HepG2 (cell line): Measurements from ENCODE around the gene MBD3L3. TPM values are rescaled to one million over a fixed set of nuclear protein-coding genes. Genes with fewer than 3 reads are reported as not detected.
A peak's percentile ranks its signal among the peaks of the same experiment; 100 is the strongest.

ENCODE experiments used
- BRF2 ChIP-seq: sonication (generic); formaldehyde crosslinking; IDR thresholded peaks from 2 replicates; pipeline ENCODE4 v1.8.1; 2022; ENCODE audit warnings: mild to moderate bottlenecking, missing genetic modification reagents
- CBX1 ChIP-seq: IDR thresholded peaks from one replicate; pipeline ENCODE4 v1.6.1; 2016; ENCODE audit warnings: antibody characterized with exemption, low read depth
- CCDC6 ChIP-seq: sonication (generic); formaldehyde crosslinking; IDR thresholded peaks from 2 replicates; pipeline ENCODE4 v1.8.1; 2022; ENCODE audit warnings: mild to moderate bottlenecking, missing genetic modification reagents, moderate library complexity
- HDAC6 ChIP-seq: fragments of 200-600 bp; sonication (generic); IDR thresholded peaks from 2 replicates; pipeline ENCODE4 v1.7.0; 2017; ENCODE audit warnings: mild to moderate bottlenecking, antibody characterized with exemption, low read length, low read depth
- HOXD1 ChIP-seq: sonication (generic); formaldehyde crosslinking; IDR thresholded peaks from 2 replicates; pipeline ENCODE4 v1.5.0; 2020; ENCODE audit warnings: missing genetic modification reagents
- KAT7 ChIP-seq: IDR thresholded peaks from 2 replicates; pipeline ENCODE4 v1.6.1; 2018; ENCODE audit warnings: borderline replicate concordance, missing compliant biosample characterization
- REPIN1 ChIP-seq: sonication (generic); formaldehyde crosslinking; IDR thresholded peaks from 2 replicates; pipeline ENCODE4 v1.8.0; 2022; ENCODE audit warnings: missing genetic modification reagents, low read depth, mild to moderate bottlenecking, borderline replicate concordance
- ZFP62 ChIP-seq: sonication (generic); formaldehyde crosslinking; IDR thresholded peaks from 2 replicates; pipeline ENCODE4 v1.4.0; 2020; ENCODE audit warnings: missing genetic modification reagents
- ZFP90 ChIP-seq: sonication (generic); formaldehyde crosslinking; IDR thresholded peaks from 2 replicates; pipeline ENCODE4 v1.8.0; 2022; ENCODE audit warnings: missing genetic modification reagents, mild to moderate bottlenecking, inconsistent platforms, borderline replicate concordance
- ZNF407 ChIP-seq: sonication (generic); formaldehyde crosslinking; IDR thresholded peaks from one replicate; pipeline ENCODE4 v1.5.1; 2020; ENCODE audit warnings: mild to moderate bottlenecking, missing genetic modification reagents; ENCODE audit errors: not compliant biosample characterization
- ZNF557 ChIP-seq: sonication (generic); formaldehyde crosslinking; IDR thresholded peaks from 2 replicates; pipeline ENCODE4 v1.4.0; 2020; ENCODE audit warnings: missing genetic modification reagents
- ZNF83 ChIP-seq: sonication (generic); formaldehyde crosslinking; IDR thresholded peaks from 2 replicates; pipeline ENCODE4 v1.4.0; 2020; ENCODE audit warnings: missing genetic modification reagents, mild to moderate bottlenecking, borderline replicate concordance
- polyA plus RNA-seq, 8 experiments: library from polyadenylated mRNA; depleted of rRNA in 3 of 8; stranded (reverse) in 7 of 8; unstranded in 1 of 8; fragments of >200 nt; fragmentation: Illumina TruSeq in 4 of 8; extraction: Trizol in 4 of 8; gene quantifications; 2 replicates each; pipeline versions ENCODE4 v1.2.1 to v1.2.3, GENCODE V29; 2011 to 2016; ENCODE audit warnings: low read depth in 4 of 8, missing spikeins in 1 of 8, mixed read lengths in 1 of 8; ENCODE audit not compliant: insufficient read depth in 1 of 8
- total RNA-seq, 5 experiments: library from RNA; depleted of rRNA; stranded (reverse); fragments of >200 nt; fragmentation: Illumina TruSeq; extraction: Trizol; gene quantifications; 2 replicates each; pipeline ENCODE4 v1.2.3, GENCODE V29; 2016; ENCODE audit warnings: low read depth in 1 of 5
- TF ChIP-seq, protein P1 (sequence below): IDR thresholded peaks from 2 replicates; pipeline ENCODE4 v1.6.1; 2016; ENCODE audit warnings: missing biosample characterization, missing genetic modification reagents, low read depth

Gene MBD3L3
- total and polyA plus RNA-seq, 2 of the 13 experiments (the other 11 are each of a cell fraction or from before 2014, with no cell fraction given) = not detected

DNA sequence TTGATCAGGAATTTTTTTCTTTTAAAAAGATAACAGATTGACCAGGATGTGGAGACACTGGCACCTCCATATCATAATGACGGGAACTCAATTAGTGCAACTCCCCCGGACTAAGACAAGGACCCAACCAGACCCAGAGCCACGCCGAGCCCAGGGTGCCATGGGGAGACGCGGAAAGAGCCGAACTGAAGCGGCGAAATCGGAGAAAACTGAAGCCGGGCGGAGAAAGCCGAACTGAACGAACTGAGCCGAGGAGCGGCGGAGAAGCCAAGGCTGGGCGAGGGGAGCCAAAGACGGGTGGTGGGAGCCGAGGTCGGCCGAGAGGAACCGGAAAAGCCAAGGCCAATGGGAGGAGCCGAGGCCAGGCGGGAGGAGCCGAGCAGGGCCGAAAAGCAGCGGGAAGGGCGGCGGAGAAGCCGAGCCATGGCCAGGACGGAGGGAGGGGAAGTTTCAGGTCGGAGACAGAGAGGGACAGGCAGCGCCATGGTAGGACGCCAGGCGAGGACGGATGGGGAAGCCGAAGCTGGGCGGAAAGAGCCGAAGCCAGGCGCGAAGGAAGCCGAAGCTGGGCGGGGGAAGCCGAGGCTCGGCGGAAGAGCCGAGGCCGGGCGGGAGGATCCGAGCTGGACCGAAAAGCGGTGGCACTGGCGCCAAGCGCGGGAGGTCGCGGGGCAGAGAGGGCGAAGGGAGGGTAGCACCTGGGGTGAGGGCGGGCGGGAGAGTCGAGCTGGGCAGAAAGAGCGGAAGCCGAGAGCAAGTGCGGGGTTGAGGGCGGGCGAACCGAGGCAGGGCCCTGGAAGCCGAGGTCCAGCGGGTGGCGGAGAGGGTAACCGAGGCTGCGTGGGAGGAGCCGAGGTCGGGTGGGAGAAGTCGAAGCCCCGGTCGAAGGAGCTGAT, 40.5 kb upstream of the MBD3L3 start (continued):
- no peak for TF ChIP-seq ZNF557
- TF ChIP-seq KAT7 = peak; percentile 28; the same call in 1 of the 2 replicates
- no peak for TF ChIP-seq BRF2 (CRISPR knock-in tag)
- 0 out of 2 replicates have a peak, but pooled peaks have one; percentile 16 for TF ChIP-seq ZFP90 (CRISPR knock-in tag)
- peak; percentile 40; the same call in 1 of the 2 replicates for TF ChIP-seq ZNF83 (CRISPR knock-in tag)
- TF ChIP-seq ZFP62 (CRISPR knock-in tag) = no peak
- TF ChIP-seq HOXD1 (CRISPR knock-in tag) = no peak
- TF ChIP-seq ZNF407 (CRISPR knock-in tag) = no peak
- TF ChIP-seq CBX1 = no peak
- TF ChIP-seq, protein P1, sequence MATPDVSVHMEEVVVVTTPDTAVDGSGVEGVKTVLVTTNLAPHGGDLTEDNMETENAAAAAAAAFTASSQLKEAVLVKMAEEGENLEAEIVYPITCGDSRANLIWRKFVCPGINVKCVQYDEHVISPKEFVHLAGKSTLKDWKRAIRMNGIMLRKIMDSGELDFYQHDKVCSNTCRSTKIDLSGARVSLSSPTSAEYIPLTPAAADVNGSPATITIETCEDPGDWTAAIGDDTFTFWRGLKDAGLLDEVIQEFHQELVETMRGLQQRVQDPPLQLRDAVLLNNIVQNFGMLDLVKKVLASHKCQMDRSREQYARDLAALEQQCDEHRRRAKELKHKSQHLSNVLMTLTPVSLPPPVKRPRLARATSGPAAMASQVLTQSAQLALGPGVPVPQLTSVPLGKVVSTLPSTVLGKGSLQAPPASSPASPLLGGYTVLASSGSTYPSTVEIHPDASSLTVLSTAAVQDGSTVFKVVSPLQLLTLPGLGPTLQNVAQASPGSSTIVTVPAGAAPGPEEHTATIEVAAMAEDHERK (CRISPR knock-in tag) = no peak
- TF ChIP-seq HDAC6 = no peak
- TF ChIP-seq CCDC6 (CRISPR knock-in tag) = no peak
- TF ChIP-seq REPIN1 = no peak
